Measurements from ENCODE around the gene PEAK1. TPM values are rescaled to one million over a fixed set of nuclear protein-coding genes. Genes with fewer than 3 reads are reported as not detected.
A peak's percentile ranks its signal among the peaks of the same experiment; 100 is the strongest.

Gene PEAK1
- total RNA-seq, 2 experiments from 2014 or later, result 9.2 to 11.0 TPM

DNA sequence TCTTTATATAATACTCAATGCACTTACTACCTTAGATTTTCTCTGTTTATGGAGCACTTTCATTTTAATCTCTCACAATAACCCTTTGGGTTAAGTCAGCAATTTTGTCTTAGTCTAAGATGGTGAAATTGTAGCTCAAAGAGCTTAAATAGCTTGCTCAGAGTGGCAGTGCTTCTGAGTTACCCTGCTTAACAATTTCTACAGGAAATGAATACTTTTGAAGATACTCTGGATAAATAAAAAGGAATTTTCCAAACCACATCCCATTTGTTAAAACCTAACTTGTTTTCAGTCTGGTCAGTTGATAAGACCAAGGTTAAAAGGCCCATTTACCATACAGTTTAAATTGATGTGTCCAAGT is 38.0 kb upstream of the PEAK1 start:
- H3K36me3 Mint-ChIP-seq (ENCODE audit: low read depth), result no peaks in the 10 kb centered on the region
- Histone ChIP-seq H3K4me1 (ENCODE audit: insufficient read depth, low read length) (peaks cover 15% of the 10 kb centered on the region), H3K4me3 (ENCODE audit: low read length) (no peak overlapping the region), H3K36me3 (ENCODE audit: insufficient read depth, low read length) (peaks cover 25% of the 10 kb centered on the region), H3K27ac (ENCODE audit: low read depth in 1 of 2, low read length in 2 of 2) (no peak overlapping the region), H3K9me3 (ENCODE audit: control insufficient read depth in 1 of 2, insufficient read depth in 1 of 2, low read length in 2 of 2) (no peaks in the 10 kb centered on the region), H3K27me3 (ENCODE audit: control insufficient read depth in 1 of 2, insufficient read depth in 2 of 2, low read length in 2 of 2) (no peaks in the 10 kb centered on the region)
- peaks cover 41% of the 10 kb centered on the region for H3K4me1 Mint-ChIP-seq (ENCODE audit: low read depth)
- H3K9me3 Mint-ChIP-seq, result no peaks in the 10 kb centered on the region
- ChIA-PET POLR2A (interaction anchor here (1.6 kb wide), 1 partner anchor 37 kb away, joined by 8 read pairs; the partner anchor contains the start of gene HMG20A), CTCF (interaction anchor here (1.0 kb wide), 1 partner anchor 16 kb away, joined by 4 read pairs; no protein-coding TSS in a partner anchor)
- peak overlapping the region; percentile 14 for H3K27ac Mint-ChIP-seq
- no peak for DNase-seq
- intact Hi-C loops (cut with DNase I, micrococcal nuclease), result no loop called here
- no peaks in the 10 kb centered on the region for H3K27me3 Mint-ChIP-seq
- ATAC-seq (ENCODE audit: poor library complexity), result no peak
- TF ChIP-seq, protein P1, sequence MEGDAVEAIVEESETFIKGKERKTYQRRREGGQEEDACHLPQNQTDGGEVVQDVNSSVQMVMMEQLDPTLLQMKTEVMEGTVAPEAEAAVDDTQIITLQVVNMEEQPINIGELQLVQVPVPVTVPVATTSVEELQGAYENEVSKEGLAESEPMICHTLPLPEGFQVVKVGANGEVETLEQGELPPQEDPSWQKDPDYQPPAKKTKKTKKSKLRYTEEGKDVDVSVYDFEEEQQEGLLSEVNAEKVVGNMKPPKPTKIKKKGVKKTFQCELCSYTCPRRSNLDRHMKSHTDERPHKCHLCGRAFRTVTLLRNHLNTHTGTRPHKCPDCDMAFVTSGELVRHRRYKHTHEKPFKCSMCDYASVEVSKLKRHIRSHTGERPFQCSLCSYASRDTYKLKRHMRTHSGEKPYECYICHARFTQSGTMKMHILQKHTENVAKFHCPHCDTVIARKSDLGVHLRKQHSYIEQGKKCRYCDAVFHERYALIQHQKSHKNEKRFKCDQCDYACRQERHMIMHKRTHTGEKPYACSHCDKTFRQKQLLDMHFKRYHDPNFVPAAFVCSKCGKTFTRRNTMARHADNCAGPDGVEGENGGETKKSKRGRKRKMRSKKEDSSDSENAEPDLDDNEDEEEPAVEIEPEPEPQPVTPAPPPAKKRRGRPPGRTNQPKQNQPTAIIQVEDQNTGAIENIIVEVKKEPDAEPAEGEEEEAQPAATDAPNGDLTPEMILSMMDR (IDR thresholded peaks at IDR 0.05), result no peak
- H3K4me3 Mint-ChIP-seq, result no peak overlapping the region

DNA sequence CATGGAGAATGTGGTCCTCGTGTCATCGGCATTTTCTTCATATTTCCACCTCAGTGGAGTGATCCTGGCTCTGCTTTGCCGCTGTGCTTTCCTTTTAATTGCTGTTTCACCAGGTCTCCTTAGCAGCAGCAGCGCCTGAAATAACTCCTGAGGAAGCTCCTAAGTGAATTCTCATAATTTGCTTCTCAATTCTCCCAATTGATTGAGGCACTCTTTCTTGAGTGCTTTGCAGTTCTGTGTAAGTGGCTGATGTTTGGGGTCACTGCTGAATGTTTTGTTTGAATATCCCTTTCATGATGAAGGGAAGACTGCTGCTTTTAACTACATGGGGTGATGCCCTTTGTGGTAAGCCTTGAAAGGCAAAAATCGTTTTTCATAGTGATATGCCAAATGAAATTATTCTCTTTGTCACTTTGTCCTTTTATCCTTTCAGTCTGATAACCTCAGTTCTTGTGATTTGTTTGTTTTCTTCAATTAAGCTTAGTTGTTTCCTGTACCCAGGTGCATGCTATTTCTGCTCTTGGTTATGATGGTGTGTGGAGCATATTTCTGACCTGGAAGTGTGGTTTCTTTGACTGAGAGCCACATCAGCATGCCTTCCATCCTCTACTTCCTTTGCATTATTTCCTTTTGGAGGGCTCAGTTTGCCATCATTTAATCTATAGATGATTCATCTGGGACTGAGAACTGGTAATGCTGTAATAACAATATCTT is 37.4 kb upstream of the PEAK1 start:
- Histone ChIP-seq H3K27me3 (ENCODE audit: control insufficient read depth in 1 of 2, insufficient read depth in 2 of 2, low read length in 2 of 2) (no peaks in the 10 kb centered on the region), H3K4me1 (ENCODE audit: insufficient read depth, low read length) (peaks cover 15% of the 10 kb centered on the region), H3K4me3 (ENCODE audit: low read length) (no peak overlapping the region), H3K36me3 (ENCODE audit: insufficient read depth, low read length) (peaks cover 25% of the 10 kb centered on the region), H3K9me3 (ENCODE audit: control insufficient read depth in 1 of 2, insufficient read depth in 1 of 2, low read length in 2 of 2) (no peaks in the 10 kb centered on the region), H3K27ac (ENCODE audit: low read depth in 1 of 2, low read length in 2 of 2) (no peak overlapping the region)
- intact Hi-C loops (cut with DNase I, micrococcal nuclease), result no loop called here
- Mint-ChIP-seq H3K27me3 (no peaks in the 10 kb centered on the region), H3K36me3 (ENCODE audit: low read depth) (no peaks in the 10 kb centered on the region), H3K4me3 (no peak overlapping the region), H3K9me3 (no peaks in the 10 kb centered on the region), H3K4me1 (ENCODE audit: low read depth) (peaks cover 43% of the 10 kb centered on the region), H3K27ac (peak overlapping the region; percentile 14)
- no peak for ATAC-seq (ENCODE audit: poor library complexity)
- ChIA-PET POLR2A (interaction anchor here (1.6 kb wide), 1 partner anchor 36 kb away, joined by 8 read pairs; the partner anchor contains the start of gene HMG20A), CTCF (interaction anchor here (1.0 kb wide), 1 partner anchor 16 kb away, joined by 4 read pairs; no protein-coding TSS in a partner anchor)
- TF ChIP-seq, protein P1 (IDR thresholded peaks at IDR 0.05), result no peak
- peak in 1 of 14 experiments; percentile 21 for DNase-seq

DNA sequence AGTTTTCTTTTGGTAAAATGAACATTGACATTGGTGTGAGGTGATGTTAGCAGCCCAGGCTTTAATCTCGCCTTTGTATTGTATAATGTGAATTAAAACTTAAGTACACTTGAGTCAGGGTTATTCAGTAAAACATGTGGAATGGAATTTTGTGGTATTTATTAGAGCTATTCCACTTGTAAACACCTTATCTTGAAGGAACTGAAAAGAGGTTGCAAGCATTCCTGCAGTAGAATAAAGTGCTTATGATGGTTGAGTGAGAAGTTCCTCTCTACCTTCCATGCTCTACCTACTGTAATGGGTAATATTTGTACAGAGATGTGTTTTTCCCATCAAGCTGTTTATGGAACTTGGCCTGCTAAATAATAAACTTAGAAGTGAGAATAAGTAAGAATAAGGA is 36.8 kb upstream of the PEAK1 start:
- peak overlapping the region; percentile 14 for H3K27ac Mint-ChIP-seq
- H3K9me3 Mint-ChIP-seq, result no peaks in the 10 kb centered on the region
- TF ChIP-seq, protein P1 (IDR thresholded peaks at IDR 0.05), result no peak
- Histone ChIP-seq H3K36me3 (ENCODE audit: insufficient read depth, low read length) (peaks cover 25% of the 10 kb centered on the region), H3K4me3 (ENCODE audit: low read length) (no peak overlapping the region), H3K27me3 (ENCODE audit: control insufficient read depth in 1 of 2, insufficient read depth in 2 of 2, low read length in 2 of 2) (no peaks in the 10 kb centered on the region), H3K9me3 (ENCODE audit: control insufficient read depth in 1 of 2, insufficient read depth in 1 of 2, low read length in 2 of 2) (no peaks in the 10 kb centered on the region), H3K4me1 (ENCODE audit: insufficient read depth, low read length) (peaks cover 15% of the 10 kb centered on the region), H3K27ac (ENCODE audit: low read depth in 1 of 2, low read length in 2 of 2) (no peak overlapping the region)
- peak overlapping the region; percentile 14 for H3K4me3 Mint-ChIP-seq
- ChIA-PET POLR2A (interaction anchor here (1.6 kb wide), 1 partner anchor 36 kb away, joined by 8 read pairs; the partner anchor contains the start of gene HMG20A), CTCF (no interaction called here)
- H3K27me3 Mint-ChIP-seq, result no peaks in the 10 kb centered on the region
- ATAC-seq (ENCODE audit: poor library complexity) (no peak), DNase-seq (no peak)
- no peaks in the 10 kb centered on the region for H3K36me3 Mint-ChIP-seq (ENCODE audit: low read depth)
- H3K4me1 Mint-ChIP-seq (ENCODE audit: low read depth), result peaks cover 47% of the 10 kb centered on the region
- intact Hi-C loops (cut with DNase I, micrococcal nuclease), result no loop called here

Measured in CD4-positive, alpha-beta T cell (primary cell).